ENCODE data around the gene SLC9A1.

DNA sequence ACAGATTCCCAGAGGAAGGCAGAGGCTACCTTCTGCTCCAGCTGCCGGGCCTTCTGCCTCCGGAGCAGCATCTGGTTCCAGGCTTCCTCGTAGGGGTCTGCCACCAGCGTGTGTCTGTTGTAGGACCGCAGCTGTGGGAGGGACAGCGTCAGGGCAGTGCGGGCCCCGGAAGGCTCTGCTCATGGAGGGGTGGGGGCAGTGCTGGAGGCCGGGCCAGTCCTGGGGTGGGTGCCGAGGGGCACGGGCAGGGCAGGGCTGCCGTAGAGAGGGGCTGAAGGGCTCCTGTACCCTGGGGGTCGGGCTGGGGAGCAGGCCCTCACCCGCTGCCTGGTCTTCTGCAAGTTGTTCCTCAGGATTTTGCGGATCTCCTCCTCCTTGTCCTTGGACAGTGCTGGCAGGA lies 53.2 kb downstream of the SLC9A1 start:
- TF ChIP-seq SP1 (IDR thresholded peaks at IDR 0.05), result no peak
- no peak for TF ChIP-seq L3MBTL2 (conservative IDR thresholded peaks at IDR 0.05)
- no peak for TF ChIP-seq PKNOX1 (IDR thresholded peaks at IDR 0.05)
- no peak for TF ChIP-seq FOXA1 (IDR thresholded peaks at IDR 0.05)
- no peak for TF ChIP-seq TARDBP (IDR thresholded peaks at IDR 0.05)
- no peak for TF ChIP-seq ZNF384 (IDR thresholded peaks at IDR 0.05)
- no peak for TF ChIP-seq BHLHE40 (IDR thresholded peaks at IDR 0.05; ENCODE audit: borderline replicate concordance)
- TF ChIP-seq LEF1 (IDR thresholded peaks at IDR 0.05; ENCODE audit: borderline replicate concordance), result no peak

Measured in HEK293T (cell line).